ENCODE results near the gene IL9. TPM values are rescaled to one million over a fixed set of nuclear protein-coding genes. Genes with fewer than 3 reads are reported as not detected.

IL9 gene
- total RNA-seq, 2 donors from 2014 or later = not detected

- TF ChIP-seq CTCF (IDR thresholded peaks at IDR 0.05) = no peak
These were observed 13.8 kb downstream of the IL9 start for GRCh38 chr5:135881819-135882218.

GRCh38 chr5:135881244-135881643, 14.4 kb downstream of the IL9 start:
- no peak overlapping the region for H3K27ac ChIP-seq
- no peak for ATAC-seq (ENCODE audit: insufficient number of reproducible peaks, low FRiP score, low read depth)
- peaks cover 0 to 9% of the 10 kb centered on the region in 2 donors for H3K4me1 ChIP-seq (ENCODE audit: control insufficient read depth in 1 of 2, low read depth in 2 of 2)
- no peaks in the 10 kb centered on the region for H3K9me3 ChIP-seq
- H3K36me3 ChIP-seq = no peaks in the 10 kb centered on the region
- no peaks in the 10 kb centered on the region for H3K27me3 ChIP-seq (replicated peaks; ENCODE audit: insufficient read depth)
- H3K4me3 ChIP-seq = no peak overlapping the region
- TF ChIP-seq CTCF (IDR thresholded peaks at IDR 0.05) = no peak
- DNase-seq (ENCODE audit: low spot score) = no peak

More at GRCh38 chr5:135881819-135882218, 13.8 kb downstream of the IL9 start:
- no peak overlapping the region for H3K4me3 ChIP-seq
- peaks cover 0 to 9% of the 10 kb centered on the region in 2 donors for H3K4me1 ChIP-seq (ENCODE audit: control insufficient read depth in 1 of 2, low read depth in 2 of 2)
- no peaks in the 10 kb centered on the region for H3K27me3 ChIP-seq (replicated peaks; ENCODE audit: insufficient read depth)
- ATAC-seq (ENCODE audit: insufficient number of reproducible peaks, low FRiP score, low read depth) (no peak), DNase-seq (ENCODE audit: low spot score) (no peak)
- no peaks in the 10 kb centered on the region for H3K9me3 ChIP-seq
- H3K27ac ChIP-seq = no peak overlapping the region
- no peaks in the 10 kb centered on the region for H3K36me3 ChIP-seq

GRCh38 chr5:135880801-135881200, 14.8 kb downstream of the IL9 start:
- no peak overlapping the region for H3K27ac ChIP-seq

GRCh38 chr5:135880278-135880677, 15.4 kb downstream of the IL9 start:
- Histone ChIP-seq H3K36me3 (no peaks in the 10 kb centered on the region), H3K27me3 (replicated peaks; ENCODE audit: insufficient read depth) (no peaks in the 10 kb centered on the region), H3K9me3 (no peaks in the 10 kb centered on the region), H3K4me3 (no peak overlapping the region), H3K27ac (no peak overlapping the region), H3K4me1 (ENCODE audit: control insufficient read depth in 1 of 2, low read depth in 2 of 2) (peaks cover 0 to 9% of the 10 kb centered on the region in 2 donors)
- ATAC-seq (ENCODE audit: insufficient number of reproducible peaks, low FRiP score, low read depth) = no peak
- no peak for DNase-seq (ENCODE audit: low spot score)
- no peak for TF ChIP-seq CTCF (IDR thresholded peaks at IDR 0.05)

More at GRCh38 chr5:135880801-135881200, 14.8 kb downstream of the IL9 start:
- Histone ChIP-seq H3K4me1 (ENCODE audit: control insufficient read depth in 1 of 2, low read depth in 2 of 2) (peaks cover 0 to 9% of the 10 kb centered on the region in 2 donors), H3K9me3 (no peaks in the 10 kb centered on the region), H3K36me3 (no peaks in the 10 kb centered on the region), H3K4me3 (no peak overlapping the region), H3K27me3 (replicated peaks; ENCODE audit: insufficient read depth) (no peaks in the 10 kb centered on the region)
- TF ChIP-seq CTCF (IDR thresholded peaks at IDR 0.05) = no peak
- ATAC-seq (ENCODE audit: insufficient number of reproducible peaks, low FRiP score, low read depth) (no peak), DNase-seq (ENCODE audit: low spot score) (no peak)

GRCh38 chr5:135879591-135879990, 16.1 kb downstream of the IL9 start:
- TF ChIP-seq CTCF (IDR thresholded peaks at IDR 0.05) = no peak
- DNase-seq (ENCODE audit: low spot score) (no peak), ATAC-seq (ENCODE audit: insufficient number of reproducible peaks, low FRiP score, low read depth) (no peak)
- Histone ChIP-seq H3K4me1 (ENCODE audit: control insufficient read depth in 1 of 2, low read depth in 2 of 2) (peaks cover 0 to 9% of the 10 kb centered on the region in 2 donors), H3K4me3 (no peak overlapping the region), H3K9me3 (no peaks in the 10 kb centered on the region), H3K27ac (no peak overlapping the region), H3K36me3 (no peaks in the 10 kb centered on the region), H3K27me3 (replicated peaks; ENCODE audit: insufficient read depth) (no peaks in the 10 kb centered on the region)

Data from thoracic aorta (tissue), 2 donors.